GM12878 (cell line): ENCODE data around the gene TPSB2. TPM values are rescaled to one million over a fixed set of nuclear protein-coding genes. Genes with fewer than 3 reads are reported as not detected.

ENCODE experiments used
- ATAC-seq: fragments of 200-7000 bp; cut with Tn5 transposase; 3 replicates; pipeline ENCODE4 v1.9.1; 2020; ENCODE audit warnings: mild to moderate bottlenecking, moderate library complexity
- BruUV-seq: library from RNA; stranded (reverse); fragments of 400-500 nt; replicated peaks from 2 replicates; lab custom pipeline; 2021; lab: Mats Ljungman, UMichigan
- CTCF ChIA-PET: fragments of 300-600 bp; sonication (Branson Sonifier 250); formaldehyde crosslinking; extraction: SDS; loops from one replicate; lab custom pipeline; 2021; ENCODE audit warnings: inconsistent platforms; lab: Yijun Ruan, JAX
- POLR2A ChIA-PET: fragments of 350-600 bp; formaldehyde crosslinking; extraction: SDS; loops from one replicate; lab custom pipeline; 2021; ENCODE audit warnings: inconsistent platforms; lab: Charles Lee
- RAD21 ChIA-PET: fragments of 300-600 bp; sonication (Branson Sonifier 250); formaldehyde crosslinking; loops from one replicate; lab custom pipeline; 2023; ENCODE audit warnings: antibody characterized with exemption; ENCODE audit not compliant: unreplicated experiment; lab: Charles Lee
- SMC1A ChIA-PET: fragments of 300-600 bp; sonication (Branson Sonifier 250); formaldehyde crosslinking; loops from one replicate; lab custom pipeline; 2023; ENCODE audit not compliant: unreplicated experiment, uncharacterized antibody; lab: Charles Lee
- DNase-seq: peaks from one replicate; pipeline ENCODE4 v3.0.0-alpha.2; 2011; ENCODE audit warnings: low read depth, low spot score
- FAIRE-seq: peaks from 3 replicates; lab custom pipeline; 2011; peaks lifted over from hg19 to GRCh38; lab: Jason Lieb, UNC
- H2AFZ ChIP-seq: 2 replicates; pipeline ENCODE4 v1.6.0; 2011; ENCODE audit warnings: low read depth, low read length, control low read depth; ENCODE audit not compliant: control insufficient read depth
- H3K27ac ChIP-seq: 2 replicates; pipeline ENCODE4 v1.5.1; 2011; ENCODE audit warnings: control low read depth; ENCODE audit not compliant: control insufficient read depth, insufficient read depth
- H3K27me3 ChIP-seq, 2 experiments: replicated peaks in 1 of 2; 2 replicates each; pipeline versions ENCODE4 v1.6.0 to v1.6.1; 2011; ENCODE audit warnings: low read length in 1 of 2; ENCODE audit not compliant: control insufficient read depth in 2 of 2, insufficient read depth in 2 of 2
- H3K36me3 ChIP-seq, 2 experiments: 2 replicates each; pipeline ENCODE4 v1.5.1; 2011; ENCODE audit warnings: low read length in 1 of 2; ENCODE audit not compliant: control insufficient read depth in 2 of 2, insufficient read depth in 2 of 2
- H3K4me1 ChIP-seq: 2 replicates; pipeline ENCODE4 v1.6.1; 2011; ENCODE audit warnings: mild to moderate bottlenecking, low read length, moderate library complexity, mixed read lengths; ENCODE audit not compliant: control insufficient read depth, insufficient read depth
- H3K4me2 ChIP-seq: 2 replicates; pipeline ENCODE4 v1.6.0; 2011; ENCODE audit warnings: control low read depth; ENCODE audit not compliant: control insufficient read depth, insufficient read depth
- H3K4me3 ChIP-seq: fragments of 200-600 bp; sonication (generic); 2 replicates; pipeline ENCODE4 v1.5.1; 2016
- H3K79me2 ChIP-seq: 2 replicates; pipeline ENCODE4 v1.6.0; 2011; ENCODE audit warnings: low read length; ENCODE audit not compliant: control insufficient read depth, insufficient read depth
- H3K9ac ChIP-seq: 2 replicates; pipeline ENCODE4 v1.8.0; 2011; ENCODE audit warnings: low read length, control low read depth, mixed read lengths; ENCODE audit not compliant: control insufficient read depth, insufficient read depth
- H3K9me3 ChIP-seq: replicated peaks from 3 replicates; pipeline ENCODE4 v1.5.1; 2011; ENCODE audit warnings: mild to moderate bottlenecking, low read length; ENCODE audit not compliant: control insufficient read depth, insufficient read depth
- H4K20me1 ChIP-seq: 2 replicates; pipeline ENCODE4 v1.6.0; 2011; ENCODE audit not compliant: control insufficient read depth, insufficient read depth
- ATF2 ChIP-seq: IDR thresholded peaks from 2 replicates; pipeline ENCODE4 v1.6.1; 2012; ENCODE audit warnings: low read length, inconsistent platforms
- ATF7 ChIP-seq: fragments of 450-650 bp; IDR thresholded peaks from 2 replicates; pipeline ENCODE4 v1.6.1; 2016; ENCODE audit warnings: low read depth, mild to moderate bottlenecking
- BHLHE40 ChIP-seq, 2 experiments: fragments of 450-650 bp in 1 of 2; IDR thresholded peaks; 2 replicates each; pipeline ENCODE4 v1.6.1; 2011 to 2017; ENCODE audit warnings: low read depth in 2 of 2, borderline replicate concordance in 1 of 2, improper control_type of control experiment in 1 of 2, low read length in 1 of 2, mild to moderate bottlenecking in 1 of 2
- CTCF ChIP-seq, 3 experiments: IDR thresholded peaks in 2 of 3; conservative IDR thresholded peaks in 1 of 3; 2 replicates each; pipeline ENCODE4 v1.5.1; 2011; ENCODE audit warnings: low read depth in 3 of 3, low read length in 3 of 3, mild to moderate bottlenecking in 3 of 3, control low read depth in 2 of 3, moderate library complexity in 2 of 3, inconsistent platforms in 1 of 3, mixed read lengths in 1 of 3; ENCODE audit not compliant: control insufficient read depth in 2 of 3, insufficient read depth in 1 of 3; ENCODE audit errors: extremely low read depth in 1 of 3
- E2F8 ChIP-seq: fragments of 450-650 bp; IDR thresholded peaks from 2 replicates; pipeline ENCODE4 v1.6.1; 2018; ENCODE audit warnings: mild to moderate bottlenecking, low read depth, moderate library complexity; ENCODE audit not compliant: partially characterized antibody
- IKZF1 ChIP-seq: fragments of 450-650 bp; conservative IDR thresholded peaks from 2 replicates; pipeline ENCODE4 v1.6.1; 2017; ENCODE audit warnings: antibody characterized with exemption, mild to moderate bottlenecking
- JUNB ChIP-seq: IDR thresholded peaks from 2 replicates; pipeline ENCODE4 v1.6.1; 2016; ENCODE audit warnings: antibody characterized with exemption, mild to moderate bottlenecking
- KDM1A ChIP-seq: fragments of 200-600 bp; sonication (generic); IDR thresholded peaks from 2 replicates; pipeline ENCODE4 v1.6.1; 2016; ENCODE audit warnings: borderline replicate concordance
- MEF2B ChIP-seq: fragments of 450-650 bp; IDR thresholded peaks from 2 replicates; pipeline ENCODE4 v1.6.1; 2018; ENCODE audit warnings: mild to moderate bottlenecking, moderate library complexity; ENCODE audit not compliant: partially characterized antibody, poor library complexity, severe bottlenecking
- MYC ChIP-seq: IDR thresholded peaks from 2 replicates; pipeline ENCODE4 v1.6.1; 2011; ENCODE audit warnings: mild to moderate bottlenecking, low read length, moderate library complexity, inconsistent platforms; ENCODE audit not compliant: insufficient read depth, insufficient replicate concordance, insufficient read length, severe bottlenecking
- NR2F1 ChIP-seq: fragments of 450-650 bp; conservative IDR thresholded peaks from 2 replicates; pipeline ENCODE4 v1.6.1; 2017; ENCODE audit warnings: mild to moderate bottlenecking
- PAX5 ChIP-seq: IDR thresholded peaks from 2 replicates; pipeline ENCODE4 v1.6.1; 2011; ENCODE audit warnings: low read depth, low read length, borderline replicate concordance
- PML ChIP-seq: IDR thresholded peaks from 2 replicates; pipeline ENCODE4 v1.6.1; 2012; ENCODE audit warnings: low read length, inconsistent platforms
- POU2F2 ChIP-seq: IDR thresholded peaks from 3 replicates; pipeline ENCODE4 v1.6.1; 2011; ENCODE audit warnings: low read depth, mild to moderate bottlenecking, low read length, borderline replicate concordance
- RAD21 ChIP-seq: IDR thresholded peaks from 2 replicates; pipeline ENCODE4 v1.6.1; 2011; ENCODE audit warnings: mild to moderate bottlenecking, low read depth, low read length, moderate library complexity; ENCODE audit not compliant: insufficient read depth
- RAD51 ChIP-seq: fragments of 450-650 bp; IDR thresholded peaks from 2 replicates; pipeline ENCODE4 v1.6.1; 2016; ENCODE audit warnings: moderate library complexity, mild to moderate bottlenecking, inconsistent platforms
- RFX5 ChIP-seq: IDR thresholded peaks from 2 replicates; pipeline ENCODE4 v1.6.1; 2011; ENCODE audit warnings: low read depth, low read length, improper control_type of control experiment
- SIX5 ChIP-seq: IDR thresholded peaks from 2 replicates; pipeline ENCODE4 v1.6.1; 2011; ENCODE audit warnings: mild to moderate bottlenecking, low read depth, low read length, moderate library complexity; ENCODE audit not compliant: severe bottlenecking
- SREBF2 ChIP-seq: IDR thresholded peaks from 2 replicates; pipeline ENCODE4 v1.6.1; 2012; ENCODE audit warnings: mild to moderate bottlenecking, low read length
- YY1 ChIP-seq: IDR thresholded peaks from 2 replicates; pipeline ENCODE4 v1.6.1; 2011; ENCODE audit warnings: low read depth, mild to moderate bottlenecking, low read length
- WGBS: methylation state at CpG from one replicate; pipeline ENCODE4 v1.1.6; 2016; ENCODE audit warnings: low lambda C conversion rate; ENCODE audit not compliant: insufficient replicate concordance, insufficient coverage; ENCODE audit errors: missing lambda C conversion rate; 5-methylcytosine and 5-hydroxymethylcytosine counted together
- in situ Hi-C: fragments of 300-500 bp; cut with MboI; formaldehyde crosslinking; loops from 9 replicates; pipeline ENCODE4 v1.14.3; 2018; ENCODE audit warnings: mixed read lengths
- intact Hi-C: fragments of 100-400 bp; cut with micrococcal nuclease; formaldehyde crosslinking; loops from one replicate; pipeline ENCODE4 v1.14.2; 2022; ENCODE audit not compliant: unreplicated experiment
- polyA plus RNA-seq, 11 experiments: library from polyadenylated mRNA; depleted of rRNA in 4 of 11; unstranded in 6 of 11; stranded (reverse) in 5 of 11; fragments of >200 nt; fragmentation: Nextera tagmentation in 4 of 11; fragmentation: Illumina TruSeq in 1 of 11; extraction: Ambion mirVana in 4 of 11; extraction: Trizol in 1 of 11; gene quantifications; 1 replicate in 1 of 11; 2 replicates in 10 of 11; pipeline versions ENCODE4 v1.2.1 to v1.2.3, GENCODE V29; 2011 to 2016; ENCODE audit warnings: inconsistent platforms in 2 of 11, missing spikeins in 2 of 11, low read depth in 1 of 11
- total RNA-seq, 4 experiments: library from RNA; depleted of rRNA in 3 of 4; stranded (reverse); fragments of >200 nt in 3 of 4; fragmentation: Illumina TruSeq in 1 of 4; extraction: Trizol in 1 of 4; gene quantifications; 2 replicates each; pipeline versions ENCODE4 v1.2.1 to v1.2.3, GENCODE V29; 2013 to 2021

The TPSB2 gene
- total and polyA plus RNA-seq, 10 of the 15 experiments (the other 5 are each of a cell fraction or from before 2014, with no cell fraction given), result not detected

GRCh38 chr16:1184980-1185379, 45.0 kb downstream of the TPSB2 start:
- Histone ChIP-seq H3K4me3 (no peak overlapping the region), H4K20me1 (no peaks in the 10 kb centered on the region), H3K4me2 (no peak overlapping the region), H3K9ac (no peak overlapping the region), H3K27ac (no peak overlapping the region), H3K4me1 (no peaks in the 10 kb centered on the region), H3K9me3 (no peaks in the 10 kb centered on the region; the same call in 2 of the 3 replicates), H2AFZ (no peak overlapping the region), H3K36me3 (no peaks in the 10 kb centered on the region), H3K27me3 (no peaks in the 10 kb centered on the region), H3K79me2 (no peaks in the 10 kb centered on the region)
- CTCF ChIA-PET, result no interaction called here
- BruUV-seq, result no TSS peak
- no peak for TF ChIP-seq NR2F1
- TF ChIP-seq PML, result no peak
- TF ChIP-seq POU2F2, result no peak
- no peak for TF ChIP-seq SIX5
- TF ChIP-seq PAX5, result no peak
- no peak for TF ChIP-seq RAD21
- no peak for TF ChIP-seq RFX5
- TF ChIP-seq ATF7, result no peak
- TF ChIP-seq ATF2, result no peak
- no peak for TF ChIP-seq JUNB
- TF ChIP-seq SREBF2, result no peak
- TF ChIP-seq YY1, result no peak
- no peak for TF ChIP-seq KDM1A
- no peak for TF ChIP-seq BHLHE40 (IDR thresholded peaks at IDR 0.05; ENCODE audit: borderline replicate concordance in 1 of 2, low read depth in 2 of 2, low read length in 1 of 2)
- no peak for TF ChIP-seq CTCF (IDR thresholded peaks at IDR 0.05 in 2 of 3, conservative IDR thresholded peaks at IDR 0.05 in 1 of 3; ENCODE audit: control insufficient read depth in 2 of 3, extremely low read depth in 1 of 3, insufficient read depth in 1 of 3, low read depth in 3 of 3, low read length in 3 of 3)
- TF ChIP-seq MEF2B, result no peak
- TF ChIP-seq E2F8, result no peak
- TF ChIP-seq MYC, result no peak
- TF ChIP-seq RAD51, result no peak
- no peak for TF ChIP-seq IKZF1
- ATAC-seq, result no peak
- DNase-seq, result no peak
- POLR2A ChIA-PET, result no interaction called here
- in situ Hi-C loops, result no loop called here
- intact Hi-C loops, result no loop called here
- SMC1A ChIA-PET, result no interaction called here
- FAIRE-seq, result no peak
- WGBS, result 76% methylated on average over 18 of the region's 18 CpGs
- RAD21 ChIA-PET, result no interaction called here
